ENCODE measurements around the gene TRABD2B. TPM values are rescaled to one million over a fixed set of nuclear protein-coding genes. Genes with fewer than 3 reads are reported as not detected.

Gene TRABD2B
- total RNA-seq (not detected), total RNA-seq (0 to 0.05 (median 0) reads per million in 29 experiments)
- not detected for total RNA-seq (2013)

DNA sequence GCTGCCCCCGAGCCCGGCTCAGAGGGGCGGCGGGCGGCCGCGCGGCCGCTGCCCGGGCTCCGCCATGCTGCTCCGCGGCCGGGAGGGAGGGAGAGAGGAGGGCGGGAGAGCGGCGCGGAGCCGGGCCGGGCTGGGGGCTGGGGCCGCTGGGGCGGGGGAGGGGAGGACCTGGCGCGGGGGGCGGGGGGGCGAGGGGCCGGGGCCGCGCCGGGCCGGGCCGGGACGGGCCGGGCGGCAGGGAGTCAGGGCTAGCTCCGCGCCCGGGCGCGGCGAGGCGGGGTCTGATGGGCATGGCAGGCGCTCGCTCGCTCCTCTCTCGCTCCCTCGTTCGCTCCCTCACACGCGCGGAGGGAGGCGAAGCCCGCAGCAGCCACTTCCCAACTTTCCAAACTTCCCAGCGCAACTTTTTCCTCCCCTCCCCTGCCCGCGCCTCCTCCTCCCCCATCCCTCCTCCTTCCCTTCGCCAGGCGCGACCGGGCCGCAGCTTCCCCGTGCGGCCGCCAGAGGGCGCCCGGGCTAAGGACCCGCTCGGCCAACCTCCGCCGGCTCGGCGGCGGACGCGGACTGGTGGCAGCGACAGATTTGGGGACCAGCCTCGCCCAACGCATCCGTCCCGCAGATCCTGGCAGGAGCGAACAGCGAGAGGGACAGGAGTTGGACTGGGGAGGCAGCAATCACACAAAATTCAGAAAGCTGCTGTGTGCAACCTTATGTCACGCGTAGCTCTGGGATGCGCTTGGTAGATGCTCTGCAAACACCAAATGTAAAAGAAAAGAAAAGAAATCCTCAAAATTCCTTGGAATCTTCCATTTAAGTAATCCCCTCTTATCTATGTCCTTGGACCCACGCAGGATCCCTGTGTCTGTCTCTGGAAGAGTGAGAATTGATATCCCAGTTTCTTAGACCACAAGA is at the start of gene TRABD2B:
TRABD2B (minus strand) TSS at position 97 of the 912 bp plus-strand sequence.
- peaks cover 53 to 57% of the 10 kb centered on the region in 2 donors for H3K27me3 Mint-ChIP-seq
- no peaks in the 10 kb centered on the region for H3K9me3 ChIP-seq
- DNase-seq (peak; percentile 6 to 70 (median 38)), ATAC-seq (replicated peaks in 1 of 4) (peak; percentile 53 to 73 (median 68))
- H3K27me3 ChIP-seq (replicated peaks in 1 of 2; ENCODE audit: control insufficient read depth in 2 of 2, extremely low read depth in 1 of 2, insufficient read depth in 2 of 2, low read length in 1 of 2), result peaks cover 15 to 61% of the 10 kb centered on the region in 2 experiments
- no peaks in the 10 kb centered on the region for H3K36me3 ChIP-seq (ENCODE audit: control insufficient read depth in 2 of 2, extremely low read depth in 1 of 2, insufficient read depth in 1 of 2, low read length in 1 of 2)
- H3K36me3 Mint-ChIP-seq, result no peaks in the 10 kb centered on the region
- CTCF ChIA-PET, result interaction anchor here in 1 of 2 donors (0.6 to 1.1 kb wide), 4 partner anchors 10 to 713 kb away, joined by 3 to 4 read pairs (median 4); no protein-coding TSS in a partner anchor
- peaks cover 2 to 5% of the 10 kb centered on the region in 2 experiments for H3K4me1 ChIP-seq (ENCODE audit: control insufficient read depth in 1 of 2, extremely low read depth in 1 of 2, insufficient read depth in 2 of 2, low read length in 2 of 2)
- peak within 1 kb of the TSS in 1 of 2 donors; percentile 2 for H3K27ac Mint-ChIP-seq
- peak within 1 kb of the TSS; percentile 57 to 65 (median 58) for H3K4me3 Mint-ChIP-seq
- H3K4me3 ChIP-seq (ENCODE audit: control insufficient read depth in 1 of 2, extremely low read depth in 1 of 2, low read length in 1 of 2), result peak within 1 kb of the TSS; percentile 27 to 50
- H3K27ac ChIP-seq (ENCODE audit: low read length), result no peak within 1 kb of the TSS
- peaks cover 8 to 11% (median 9%) of the 10 kb centered on the region in 3 donors for H3K4me1 Mint-ChIP-seq
- WGBS (ENCODE audit: insufficient coverage), result 2% methylated on average over 55 of the region's 86 CpGs
- POLR2A ChIA-PET, result no interaction called here
- no peaks in the 10 kb centered on the region for H3K9me3 Mint-ChIP-seq

DNA sequence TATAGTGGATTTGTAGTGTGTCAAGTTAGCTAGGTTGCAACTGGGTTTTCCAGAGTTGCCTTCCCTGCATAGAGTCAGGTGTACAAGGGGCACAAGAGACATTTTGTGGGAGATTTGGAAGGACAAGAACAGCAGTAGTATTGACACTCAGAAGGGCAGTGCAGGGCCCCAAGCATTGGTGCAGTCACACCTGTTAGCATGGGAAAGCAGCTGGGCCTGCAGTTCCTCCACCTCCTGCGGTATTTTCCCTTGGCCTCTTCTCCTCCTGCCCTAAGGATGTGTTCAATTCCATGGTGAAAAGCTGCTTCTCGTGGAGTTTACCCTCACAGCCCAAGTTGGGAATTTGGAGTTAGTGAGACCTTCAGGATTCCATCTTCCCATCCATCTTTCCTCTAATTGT is 47.1 kb upstream of the TRABD2B start:
- H3K27me3 Mint-ChIP-seq, result peaks cover 11 to 14% of the 10 kb centered on the region in 2 donors
- CTCF ChIA-PET, result no interaction called here
- H3K4me3 Mint-ChIP-seq, result no peak overlapping the region
- POLR2A ChIA-PET, result no interaction called here
- H3K27ac ChIP-seq (ENCODE audit: low read length), result no peak overlapping the region
- no peaks in the 10 kb centered on the region for H3K9me3 Mint-ChIP-seq
- no peak overlapping the region for H3K4me3 ChIP-seq (ENCODE audit: control insufficient read depth in 1 of 2, extremely low read depth in 1 of 2, low read length in 1 of 2)
- H3K9me3 ChIP-seq, result no peaks in the 10 kb centered on the region
- no peaks in the 10 kb centered on the region for H3K36me3 Mint-ChIP-seq
- no CpG with 5 or more reads among the region's 2 CpGs for WGBS (ENCODE audit: insufficient coverage)
- ATAC-seq (replicated peaks in 1 of 4) (no peak), DNase-seq (no peak)
- H3K4me1 ChIP-seq (ENCODE audit: control insufficient read depth in 1 of 2, extremely low read depth in 1 of 2, insufficient read depth in 2 of 2, low read length in 2 of 2), result no peaks in the 10 kb centered on the region
- H3K36me3 ChIP-seq (ENCODE audit: control insufficient read depth in 2 of 2, extremely low read depth in 1 of 2, insufficient read depth in 1 of 2, low read length in 1 of 2), result no peaks in the 10 kb centered on the region
- H3K27ac Mint-ChIP-seq, result no peak overlapping the region
- H3K4me1 Mint-ChIP-seq, result no peaks in the 10 kb centered on the region
- H3K27me3 ChIP-seq (replicated peaks in 1 of 2; ENCODE audit: control insufficient read depth in 2 of 2, extremely low read depth in 1 of 2, insufficient read depth in 2 of 2, low read length in 1 of 2), result peaks cover 0 to 25% of the 10 kb centered on the region in 2 experiments

DNA sequence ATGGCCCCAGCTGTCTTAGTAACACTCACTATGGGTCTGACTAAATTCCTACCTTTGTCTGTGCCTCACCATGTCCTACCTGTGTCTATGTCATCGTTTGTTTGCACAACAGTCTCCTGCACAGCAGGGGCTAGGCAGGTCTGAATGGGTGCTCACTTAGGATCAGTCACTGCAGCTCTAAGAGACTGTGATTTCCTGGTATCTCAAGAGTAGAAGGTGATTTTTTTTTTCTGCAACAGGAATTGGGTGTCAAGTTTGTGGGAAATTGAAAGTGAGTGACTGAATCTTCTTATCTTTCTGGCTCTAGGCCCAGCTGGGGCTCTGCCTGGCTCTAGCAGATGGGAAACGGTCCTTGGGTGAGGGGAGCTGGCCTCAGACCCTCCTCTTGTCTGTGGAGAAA is 46.4 kb upstream of the TRABD2B start:
- ChIA-PET CTCF (interaction anchor here in 1 of 2 donors (0.7 kb wide), 1 partner anchor 451 kb away, joined by 3 read pairs; no protein-coding TSS in a partner anchor), POLR2A (no interaction called here)
- H3K4me3 Mint-ChIP-seq, result no peak overlapping the region
- Histone ChIP-seq H3K4me1 (ENCODE audit: control insufficient read depth in 1 of 2, extremely low read depth in 1 of 2, insufficient read depth in 2 of 2, low read length in 2 of 2) (no peaks in the 10 kb centered on the region), H3K27ac (ENCODE audit: low read length) (no peak overlapping the region), H3K27me3 (replicated peaks in 1 of 2; ENCODE audit: control insufficient read depth in 2 of 2, extremely low read depth in 1 of 2, insufficient read depth in 2 of 2, low read length in 1 of 2) (peaks cover 0 to 23% of the 10 kb centered on the region in 2 experiments), H3K9me3 (no peaks in the 10 kb centered on the region), H3K36me3 (ENCODE audit: control insufficient read depth in 2 of 2, extremely low read depth in 1 of 2, insufficient read depth in 1 of 2, low read length in 1 of 2) (no peaks in the 10 kb centered on the region), H3K4me3 (ENCODE audit: control insufficient read depth in 1 of 2, extremely low read depth in 1 of 2, low read length in 1 of 2) (no peak overlapping the region)
- no peaks in the 10 kb centered on the region for H3K4me1 Mint-ChIP-seq
- DNase-seq, result no peak
- H3K9me3 Mint-ChIP-seq, result no peaks in the 10 kb centered on the region
- no peak overlapping the region for H3K27ac Mint-ChIP-seq
- peaks cover 11 to 14% of the 10 kb centered on the region in 2 donors for H3K27me3 Mint-ChIP-seq
- no peaks in the 10 kb centered on the region for H3K36me3 Mint-ChIP-seq
- WGBS (ENCODE audit: insufficient coverage), result 31% methylated on average over 2 of the region's 2 CpGs
- no peak for ATAC-seq (replicated peaks in 1 of 4)

DNA sequence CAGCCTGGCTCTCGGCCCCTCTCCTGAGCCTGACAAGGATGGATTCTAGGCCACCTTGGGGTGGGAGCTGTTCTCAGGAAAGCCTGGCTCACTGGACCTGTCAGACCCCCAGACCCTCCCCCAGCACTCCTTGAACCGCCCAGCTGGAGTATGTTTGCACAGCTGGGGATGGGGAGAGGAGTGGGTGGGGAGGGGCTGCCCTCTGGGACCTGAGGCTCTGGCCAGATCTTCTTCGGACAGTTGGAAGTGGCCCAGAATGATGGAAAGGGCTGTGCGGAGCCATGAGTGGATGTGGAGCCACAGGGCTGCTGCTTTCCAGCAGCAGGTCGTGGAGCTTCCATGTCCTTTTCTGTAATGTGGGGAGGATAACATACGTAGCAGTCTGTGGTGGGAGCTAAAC is 43.0 kb upstream of the TRABD2B start:
- POLR2A ChIA-PET, result no interaction called here
- H3K27ac Mint-ChIP-seq, result no peak overlapping the region

DNA sequence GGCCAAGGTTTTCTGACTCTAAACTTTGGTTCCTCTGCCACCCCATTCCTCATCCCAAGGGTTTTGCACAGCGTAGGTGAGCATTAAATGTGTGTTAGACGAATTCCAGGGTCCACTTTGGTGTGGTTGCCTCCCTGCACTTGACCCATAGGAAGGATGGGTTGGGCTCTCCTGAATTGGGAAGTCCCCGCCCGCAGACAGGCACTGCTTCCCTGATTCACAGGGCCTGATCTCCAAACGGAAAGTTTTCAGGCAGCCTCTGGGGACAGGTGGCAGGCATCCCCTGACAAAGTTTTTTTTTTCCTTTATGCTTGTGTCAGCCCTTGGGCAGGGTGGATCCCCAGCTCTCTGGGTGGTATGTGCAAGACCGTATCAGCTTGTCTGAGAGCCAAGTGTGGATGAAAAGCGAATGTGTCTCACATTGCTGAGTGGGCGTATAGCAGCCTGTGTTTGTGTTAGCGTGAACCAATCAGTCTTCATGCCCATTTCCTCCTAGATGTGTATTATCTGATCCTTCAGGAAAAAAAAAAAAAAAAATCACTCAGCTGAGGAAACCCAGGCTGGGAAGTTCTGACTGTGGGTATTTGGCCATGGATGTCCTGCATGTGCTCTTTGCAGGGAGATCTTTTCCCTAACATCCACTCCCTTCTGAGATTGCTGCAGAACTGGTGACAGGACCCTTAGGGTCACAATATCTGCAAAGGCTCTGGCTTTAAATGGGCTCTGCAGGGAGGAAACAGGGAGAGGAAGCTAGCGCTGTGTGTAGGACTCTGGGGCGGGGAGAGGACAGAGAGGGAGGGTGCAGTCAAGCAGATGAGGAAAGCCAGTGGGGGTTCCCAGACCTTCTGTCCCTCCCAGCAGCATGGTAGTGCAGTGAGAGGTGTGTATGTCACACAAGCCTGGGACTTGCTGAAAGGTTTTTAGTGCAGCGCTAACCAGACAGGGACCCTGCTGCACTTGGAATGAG is 42.2 kb upstream of the TRABD2B start:
- no peaks in the 10 kb centered on the region for H3K4me1 ChIP-seq (ENCODE audit: control insufficient read depth in 1 of 2, extremely low read depth in 1 of 2, insufficient read depth in 2 of 2, low read length in 2 of 2)

More for the DNA sequence above, 43.0 kb upstream of the TRABD2B start:
- DNase-seq (no peak), ATAC-seq (replicated peaks in 1 of 4) (no peak)
- Histone ChIP-seq H3K4me3 (ENCODE audit: control insufficient read depth in 1 of 2, extremely low read depth in 1 of 2, low read length in 1 of 2) (no peak overlapping the region), H3K4me1 (ENCODE audit: control insufficient read depth in 1 of 2, extremely low read depth in 1 of 2, insufficient read depth in 2 of 2, low read length in 2 of 2) (no peaks in the 10 kb centered on the region), H3K27me3 (replicated peaks in 1 of 2; ENCODE audit: control insufficient read depth in 2 of 2, extremely low read depth in 1 of 2, insufficient read depth in 2 of 2, low read length in 1 of 2) (peaks cover 0 to 25% of the 10 kb centered on the region in 2 experiments), H3K27ac (ENCODE audit: low read length) (no peak overlapping the region), H3K9me3 (no peaks in the 10 kb centered on the region), H3K36me3 (ENCODE audit: control insufficient read depth in 2 of 2, extremely low read depth in 1 of 2, insufficient read depth in 1 of 2, low read length in 1 of 2) (no peaks in the 10 kb centered on the region)
- Mint-ChIP-seq H3K36me3 (no peaks in the 10 kb centered on the region), H3K9me3 (no peaks in the 10 kb centered on the region), H3K4me1 (no peaks in the 10 kb centered on the region), H3K27me3 (peaks cover 10 to 24% of the 10 kb centered on the region in 2 donors), H3K4me3 (no peak overlapping the region)
- WGBS (ENCODE audit: insufficient coverage), result 100% methylated on average over 1 of the region's 6 CpGs
- CTCF ChIA-PET, result interaction anchor here in 1 of 2 donors (0.7 kb wide), 1 partner anchor 41 kb away, joined by 3 read pairs; no protein-coding TSS in a partner anchor

DNA sequence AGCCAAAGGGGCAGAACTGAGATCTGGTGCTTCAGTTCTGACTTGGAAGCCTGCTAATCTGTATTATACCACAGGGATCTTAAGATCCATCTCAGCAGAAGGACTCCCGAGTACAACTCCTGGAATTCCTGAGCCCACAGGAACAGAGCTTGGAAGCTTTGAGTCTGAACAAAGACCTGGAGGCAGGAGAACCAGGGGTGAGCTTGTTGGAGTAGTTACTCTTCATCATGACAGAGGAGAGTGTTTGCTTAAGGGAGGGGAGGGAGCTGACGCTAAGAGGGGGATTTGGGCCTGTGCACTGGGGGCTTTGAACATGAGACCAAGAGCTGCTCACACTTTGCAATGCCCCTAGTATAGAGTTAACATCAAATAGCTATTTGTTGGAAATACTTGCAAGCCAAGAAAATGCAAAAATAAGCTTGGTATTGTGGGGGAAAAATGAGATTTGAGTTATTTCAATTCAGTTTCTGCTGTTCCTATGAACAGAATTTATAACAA is 41.1 kb upstream of the TRABD2B start:
- Histone ChIP-seq H3K9me3 (no peaks in the 10 kb centered on the region), H3K36me3 (ENCODE audit: control insufficient read depth in 2 of 2, extremely low read depth in 1 of 2, insufficient read depth in 1 of 2, low read length in 1 of 2) (no peaks in the 10 kb centered on the region), H3K4me1 (ENCODE audit: control insufficient read depth in 1 of 2, extremely low read depth in 1 of 2, insufficient read depth in 2 of 2, low read length in 2 of 2) (no peaks in the 10 kb centered on the region), H3K4me3 (ENCODE audit: control insufficient read depth in 1 of 2, extremely low read depth in 1 of 2, low read length in 1 of 2) (no peak overlapping the region), H3K27me3 (replicated peaks in 1 of 2; ENCODE audit: control insufficient read depth in 2 of 2, extremely low read depth in 1 of 2, insufficient read depth in 2 of 2, low read length in 1 of 2) (peaks cover 0 to 30% of the 10 kb centered on the region in 2 experiments), H3K27ac (ENCODE audit: low read length) (no peak overlapping the region)
- no peaks in the 10 kb centered on the region for H3K4me1 Mint-ChIP-seq
- no peak overlapping the region for H3K27ac Mint-ChIP-seq
- ChIA-PET POLR2A (no interaction called here), CTCF (no interaction called here)
- DNase-seq, result no peak
- H3K36me3 Mint-ChIP-seq, result no peaks in the 10 kb centered on the region
- 67% methylated on average over 1 of the region's 2 CpGs for WGBS (ENCODE audit: insufficient coverage)
- no peaks in the 10 kb centered on the region for H3K9me3 Mint-ChIP-seq
- peaks cover 10 to 24% of the 10 kb centered on the region in 2 donors for H3K27me3 Mint-ChIP-seq
- ATAC-seq (replicated peaks in 1 of 4), result no peak
- no peak overlapping the region for H3K4me3 Mint-ChIP-seq

More for the DNA sequence above, 42.2 kb upstream of the TRABD2B start:
- ATAC-seq (replicated peaks in 1 of 4), result no peak
- H3K27me3 Mint-ChIP-seq, result peaks cover 10 to 24% of the 10 kb centered on the region in 2 donors
- no peaks in the 10 kb centered on the region for H3K4me1 Mint-ChIP-seq
- WGBS (ENCODE audit: insufficient coverage), result 50% methylated on average over 6 of the region's 12 CpGs
- Histone ChIP-seq H3K36me3 (ENCODE audit: control insufficient read depth in 2 of 2, extremely low read depth in 1 of 2, insufficient read depth in 1 of 2, low read length in 1 of 2) (no peaks in the 10 kb centered on the region), H3K9me3 (no peaks in the 10 kb centered on the region), H3K4me3 (ENCODE audit: control insufficient read depth in 1 of 2, extremely low read depth in 1 of 2, low read length in 1 of 2) (no peak overlapping the region), H3K27me3 (replicated peaks in 1 of 2; ENCODE audit: control insufficient read depth in 2 of 2, extremely low read depth in 1 of 2, insufficient read depth in 2 of 2, low read length in 1 of 2) (peaks cover 0 to 25% of the 10 kb centered on the region in 2 experiments), H3K27ac (ENCODE audit: low read length) (no peak overlapping the region)
- no peak overlapping the region for H3K4me3 Mint-ChIP-seq
- ChIA-PET POLR2A (no interaction called here), CTCF (interaction anchor here in 1 of 2 donors (0.7 kb wide), 1 partner anchor 41 kb away, joined by 3 read pairs; no protein-coding TSS in a partner anchor)
- H3K9me3 Mint-ChIP-seq, result no peaks in the 10 kb centered on the region
- H3K36me3 Mint-ChIP-seq, result no peaks in the 10 kb centered on the region
- DNase-seq, result no peak
- no peak overlapping the region for H3K27ac Mint-ChIP-seq
